GM12801 (cell line): ENCODE data around the gene ARL4D.

Experiments
- CTCF ChIP-seq: IDR thresholded peaks from one replicate; pipeline ENCODE4 v1.5.1; 2011; ENCODE audit warnings: control low read depth; ENCODE audit not compliant: insufficient read length; ENCODE audit errors: extremely low read depth

The ARL4D gene, protein sequence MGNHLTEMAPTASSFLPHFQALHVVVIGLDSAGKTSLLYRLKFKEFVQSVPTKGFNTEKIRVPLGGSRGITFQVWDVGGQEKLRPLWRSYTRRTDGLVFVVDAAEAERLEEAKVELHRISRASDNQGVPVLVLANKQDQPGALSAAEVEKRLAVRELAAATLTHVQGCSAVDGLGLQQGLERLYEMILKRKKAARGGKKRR

DNA sequence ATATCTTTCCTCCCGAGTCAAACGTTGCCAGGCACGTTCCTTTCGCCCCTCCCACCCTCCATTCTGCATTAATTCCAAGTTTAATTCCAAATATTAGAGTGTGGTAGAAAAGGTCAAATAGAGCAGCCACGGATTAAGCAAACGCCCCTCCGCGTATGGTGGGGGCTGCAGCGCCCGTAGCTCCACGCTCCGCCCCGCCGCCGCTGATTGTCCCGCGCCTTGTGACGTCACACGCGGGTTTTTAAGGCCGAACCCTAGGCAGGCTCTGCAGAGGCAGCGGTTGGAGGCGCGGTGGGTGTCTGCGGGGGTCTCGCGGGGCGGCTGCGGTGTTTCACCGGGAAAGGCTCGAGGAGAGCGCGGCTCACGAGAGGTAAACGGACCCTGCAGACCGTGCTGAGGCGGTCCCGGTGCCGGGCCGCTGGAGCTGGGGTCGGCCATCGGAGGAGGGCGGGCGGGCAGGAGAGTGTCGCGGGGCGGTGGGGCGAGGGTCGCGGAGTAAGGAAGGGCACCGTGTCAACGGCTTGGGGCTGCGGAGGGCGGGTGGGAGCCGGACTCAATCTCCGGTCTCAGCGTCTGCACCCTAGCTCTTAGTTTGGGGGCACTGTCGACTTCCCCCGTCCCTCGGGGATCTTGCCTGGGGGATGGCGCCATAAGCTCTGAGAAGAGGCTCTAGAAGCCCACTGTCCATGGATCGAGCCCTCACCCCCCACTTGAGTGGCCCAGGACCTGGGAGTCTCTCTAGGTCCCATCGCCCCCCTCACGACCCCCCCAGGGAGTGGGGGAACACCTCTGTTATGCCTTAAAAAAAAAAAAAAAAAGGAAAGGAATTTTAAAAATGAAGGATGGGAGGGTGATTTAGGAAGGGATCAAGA is at the start of gene ARL4D:
ARL4D (plus strand) TSS at position 270 of the 872 bp plus-strand sequence. CDS start 740 bp downstream, outside the sequence.
- no peak for TF ChIP-seq CTCF

GRCh38 chr17:43349142-43349541 is 49.7 kb upstream of the ARL4D start:
- no peak for TF ChIP-seq CTCF

- TF ChIP-seq CTCF = no peak
These were observed 47.9 kb upstream of the ARL4D start for GRCh38 chr17:43350888-43351361.

DNA sequence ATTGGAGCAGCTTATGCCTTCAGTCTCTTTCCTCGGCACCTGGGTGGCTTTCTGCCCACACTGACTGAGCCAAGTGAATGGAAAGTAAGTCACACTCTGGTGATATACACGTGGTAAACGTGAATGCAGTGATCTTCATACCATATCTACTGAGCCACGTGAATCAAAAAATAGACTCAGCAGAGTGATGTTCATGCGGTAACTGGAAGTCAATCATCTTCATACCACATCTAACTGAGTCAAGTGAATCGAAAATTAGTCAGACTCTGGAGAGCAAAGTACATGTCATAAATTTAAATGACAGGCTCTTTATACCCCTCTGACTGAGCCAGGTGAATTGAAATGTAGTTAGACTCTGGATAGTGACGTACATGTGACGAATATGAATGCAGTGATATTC is 47.1 kb upstream of the ARL4D start:
- no peak for TF ChIP-seq CTCF

- no peak for TF ChIP-seq CTCF
These were observed 46.0 kb upstream of the ARL4D start for GRCh38 chr17:43352579-43353331.

- no peak for TF ChIP-seq CTCF
These were observed 45.4 kb upstream of the ARL4D start for GRCh38 chr17:43353393-43353792.

DNA sequence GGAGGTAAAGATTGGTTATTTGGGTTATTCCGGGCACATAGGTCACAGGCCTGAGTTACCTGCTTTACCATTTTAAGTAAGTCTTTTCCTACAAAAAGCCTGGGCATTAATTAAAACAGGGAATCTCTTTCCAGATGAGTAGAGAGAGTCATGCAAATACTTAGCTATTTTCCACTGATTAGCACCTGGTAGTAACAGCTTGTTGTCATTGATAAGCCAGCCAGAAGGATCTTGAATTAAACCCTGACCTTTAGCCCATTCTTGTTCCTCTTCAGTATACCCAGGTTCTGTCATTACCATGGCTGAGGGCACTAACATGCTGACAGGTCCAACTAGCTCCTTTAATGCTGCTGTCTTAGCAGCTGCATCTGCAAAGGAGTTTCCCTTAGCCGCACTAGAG is 44.4 kb upstream of the ARL4D start:
- no peak for TF ChIP-seq CTCF
